HG03066 (cell line): ENCODE results near the gene NSMCE1.
"Not testable (repeated sequence)": the region's sequence is repeated elsewhere in the genome, so short reads cannot be mapped to it uniquely, and the experiment has no call there.

Experiments
- ATAC-seq: cut with Tn5 transposase; IDR thresholded peaks from one replicate; pipeline ENCODE4 v1.9.1; 2021; ENCODE audit warnings: low read depth; ENCODE audit not compliant: unreplicated experiment

Gene NSMCE1

DNA sequence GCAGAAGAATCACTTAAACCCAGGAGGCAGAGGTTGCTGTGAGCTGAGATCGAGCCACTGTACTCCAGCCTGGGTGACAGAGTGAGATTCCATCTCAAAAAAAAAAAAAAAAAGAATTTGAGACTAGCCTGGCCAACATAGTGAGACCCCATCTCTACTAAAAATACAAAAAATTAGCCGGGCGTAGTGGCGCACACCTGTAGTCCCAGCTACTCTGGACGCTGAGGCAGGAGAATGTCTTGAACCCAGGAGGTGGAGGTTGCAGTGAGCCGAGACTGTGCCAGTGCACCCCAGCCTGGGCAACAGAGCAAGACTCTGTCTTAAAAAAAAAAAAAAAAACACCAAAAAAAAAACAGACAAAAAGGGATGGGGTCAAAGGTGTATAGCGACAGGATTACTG is 4.1 kb upstream of the NSMCE1 start:
- not testable (repeated sequence) for ATAC-seq

DNA sequence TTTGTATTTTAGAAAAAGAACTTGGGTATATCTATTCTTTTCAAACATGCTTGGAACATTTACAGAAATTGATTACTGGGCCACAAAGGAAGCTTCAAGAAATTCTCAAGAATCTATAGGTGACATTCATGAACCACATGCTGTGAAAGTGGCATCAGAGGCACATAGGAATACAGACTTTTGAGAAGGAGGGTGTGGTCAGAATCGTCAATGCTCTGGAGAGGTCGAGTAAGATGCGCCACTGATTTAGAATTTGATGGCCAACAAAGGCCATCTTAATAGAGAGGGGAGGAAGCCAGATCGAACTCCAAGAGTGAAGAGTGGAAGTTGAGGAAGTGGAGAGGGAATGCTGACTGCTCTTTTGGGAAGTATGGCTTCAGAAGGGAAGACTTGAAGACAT is 3.5 kb upstream of the NSMCE1 start:
- no peak for ATAC-seq

DNA sequence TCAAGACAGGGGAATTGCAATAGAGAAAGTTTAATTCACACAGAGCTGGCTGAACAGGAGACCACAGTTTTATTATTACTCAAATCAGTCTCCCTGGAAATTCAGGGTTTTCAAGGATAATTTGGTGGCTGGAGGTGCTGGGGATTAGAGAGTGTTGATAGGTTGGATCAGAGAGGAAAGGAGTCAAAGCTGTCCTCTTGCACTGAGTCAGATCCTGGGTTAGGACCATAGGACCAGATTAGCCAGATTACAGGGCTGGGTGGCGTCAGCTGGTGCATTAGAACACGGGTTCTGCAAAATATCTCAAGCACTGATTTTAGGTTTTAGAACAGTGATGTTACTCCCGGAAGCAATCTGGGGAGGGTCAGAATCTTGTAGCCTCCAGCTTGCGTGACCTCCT is 1.8 kb upstream of the NSMCE1 start:
- no peak for ATAC-seq

DNA sequence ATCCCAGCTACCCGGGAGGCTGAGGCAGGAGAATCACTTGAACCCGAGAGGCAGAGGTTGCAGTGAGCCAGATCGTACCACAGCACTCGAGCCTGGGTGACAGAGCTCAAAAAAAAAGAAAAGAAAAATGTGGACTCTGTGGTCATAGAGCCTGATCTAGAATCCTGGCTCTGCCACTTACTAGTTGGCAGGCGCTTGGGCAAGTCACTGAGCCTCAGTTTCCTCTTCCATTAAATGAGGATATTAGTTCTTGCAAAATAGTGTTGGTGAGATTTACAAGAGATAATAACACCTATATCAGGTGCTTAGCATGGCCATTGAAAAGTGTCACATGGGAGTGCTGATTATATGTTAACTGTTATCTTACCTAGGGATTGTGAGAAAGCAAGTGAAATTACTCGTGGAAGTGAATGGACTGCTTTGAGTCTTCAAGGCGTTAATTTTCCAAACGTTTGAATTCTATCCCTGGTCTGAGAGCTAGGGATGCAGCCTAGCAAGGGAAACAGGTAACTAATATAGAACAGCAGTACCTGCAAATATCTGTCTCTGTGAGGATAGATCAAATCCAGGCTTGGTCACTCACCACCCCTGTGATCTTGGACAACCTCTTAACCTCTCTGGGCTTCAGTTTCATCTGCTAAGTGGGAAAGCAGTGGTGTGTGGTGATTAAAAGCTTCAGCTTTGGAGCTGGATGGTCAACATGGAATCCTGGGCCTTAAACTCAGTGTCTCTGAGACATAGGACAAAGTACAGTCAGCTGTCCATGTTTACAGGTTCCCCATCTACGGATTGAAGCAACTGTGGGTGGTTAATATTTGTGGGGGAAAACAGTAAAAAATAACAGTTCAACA is 953 bp upstream of the NSMCE1 start:
- no peak for ATAC-seq

DNA sequence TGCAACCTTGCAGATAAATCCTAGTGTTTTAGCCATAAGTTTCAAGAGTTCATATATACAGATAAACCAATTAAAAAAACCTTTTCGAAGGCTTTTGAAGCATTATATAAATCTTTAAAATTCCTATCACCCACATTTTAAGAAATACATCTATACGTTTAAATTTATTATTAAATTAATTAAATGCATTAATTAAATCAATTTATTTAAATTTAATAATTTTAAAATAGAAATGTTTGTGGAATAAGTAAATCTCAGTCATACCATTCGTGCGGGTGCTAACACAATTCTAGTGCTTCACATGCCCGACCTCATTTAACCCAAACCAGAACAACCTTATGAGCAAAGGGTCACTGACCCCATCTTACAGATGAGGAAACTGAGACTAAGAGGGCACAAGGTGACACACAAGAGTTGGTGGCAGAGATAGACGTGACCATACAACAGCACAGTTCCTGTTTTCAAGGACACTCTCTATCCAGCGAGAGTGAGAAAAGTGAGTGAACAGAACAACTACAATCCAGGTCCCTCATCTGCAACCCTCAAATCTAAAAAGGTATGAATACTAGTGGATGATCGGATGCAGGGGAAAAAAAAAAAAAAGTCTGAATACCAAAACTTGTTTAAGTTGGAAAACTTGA is 1.4 kb downstream of the NSMCE1 start:
- ATAC-seq: no peak

DNA sequence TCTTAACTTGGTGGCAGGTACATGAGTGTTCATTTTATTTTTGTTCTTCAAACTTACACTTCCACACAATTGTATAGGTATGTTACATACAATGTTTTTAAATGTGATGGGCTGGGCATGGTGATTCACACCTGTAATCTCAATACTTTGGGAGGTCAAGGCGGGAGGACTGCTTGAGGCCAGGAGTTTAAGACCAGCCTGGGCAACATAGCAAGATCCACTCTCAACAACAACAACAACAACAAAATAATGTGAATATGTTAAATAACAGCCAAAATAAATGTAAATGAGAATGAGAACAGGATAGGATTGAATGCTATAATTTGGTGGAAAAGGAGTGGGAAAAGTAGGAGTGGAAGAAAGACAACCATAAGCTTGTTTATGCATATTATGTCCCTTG is 2.6 kb downstream of the NSMCE1 start:
- no peak for ATAC-seq

DNA sequence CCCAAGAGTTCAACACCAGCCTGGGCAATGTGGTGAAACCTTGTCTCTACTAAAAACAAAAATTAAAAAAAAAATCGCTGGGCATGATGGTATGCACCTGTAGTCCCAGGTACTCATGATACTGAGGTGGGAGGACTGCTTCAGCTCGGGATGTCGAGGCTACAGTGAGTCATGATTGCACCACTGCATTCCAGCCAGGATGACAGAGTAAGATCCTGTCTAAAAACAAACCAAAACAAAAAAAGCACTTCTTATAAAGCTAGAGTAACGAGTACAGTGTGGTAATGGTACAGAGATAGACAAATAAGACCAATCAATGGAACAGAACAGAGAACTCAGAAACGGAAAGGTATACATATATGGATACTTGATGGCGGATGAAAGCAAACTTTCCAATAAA is 4.4 kb downstream of the NSMCE1 start:
- ATAC-seq: no peak

DNA sequence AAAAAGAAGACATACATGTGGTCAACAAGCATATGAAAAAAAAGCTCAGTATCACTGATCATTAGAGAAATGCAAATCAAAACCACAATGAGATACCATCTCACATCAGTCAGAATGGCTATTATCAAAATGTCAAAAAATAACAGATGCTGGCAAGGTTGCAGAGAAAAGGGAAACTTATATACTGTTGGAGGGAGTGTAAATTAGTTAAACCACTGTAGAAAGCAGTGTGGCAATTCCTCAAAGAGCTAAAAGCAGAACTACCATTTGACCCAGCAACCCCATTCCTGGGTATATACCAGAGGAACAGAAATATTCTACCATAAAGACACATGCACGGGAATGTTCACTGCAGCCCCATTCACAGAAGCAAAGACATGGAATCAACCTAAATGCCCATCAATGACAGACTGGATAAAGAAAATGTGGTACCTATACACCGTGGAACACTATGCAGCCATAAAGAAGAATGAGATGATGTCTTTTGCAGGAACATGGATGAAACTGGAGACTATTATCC is 5.6 kb downstream of the NSMCE1 start:
- ATAC-seq: not testable (repeated sequence)

DNA sequence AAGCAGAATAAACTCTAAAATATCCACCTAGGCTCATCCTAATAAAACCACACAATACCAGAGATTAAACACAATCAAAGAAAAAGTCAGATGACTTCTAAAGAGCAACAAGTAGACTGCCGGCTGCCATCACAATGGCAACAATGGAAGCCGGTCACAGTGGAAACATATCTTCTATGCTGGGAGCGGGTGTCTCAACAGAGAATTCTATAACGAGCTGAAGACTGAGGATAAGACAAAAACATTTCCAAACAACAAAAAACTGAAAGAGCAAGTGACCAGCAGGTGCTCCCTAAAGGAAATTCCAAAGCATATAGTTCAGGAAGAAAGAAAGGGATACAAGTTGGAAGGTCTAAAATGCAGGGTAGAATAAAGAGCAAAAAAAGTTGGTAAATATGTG is 8.9 kb downstream of the NSMCE1 start:
- no peak for ATAC-seq

DNA sequence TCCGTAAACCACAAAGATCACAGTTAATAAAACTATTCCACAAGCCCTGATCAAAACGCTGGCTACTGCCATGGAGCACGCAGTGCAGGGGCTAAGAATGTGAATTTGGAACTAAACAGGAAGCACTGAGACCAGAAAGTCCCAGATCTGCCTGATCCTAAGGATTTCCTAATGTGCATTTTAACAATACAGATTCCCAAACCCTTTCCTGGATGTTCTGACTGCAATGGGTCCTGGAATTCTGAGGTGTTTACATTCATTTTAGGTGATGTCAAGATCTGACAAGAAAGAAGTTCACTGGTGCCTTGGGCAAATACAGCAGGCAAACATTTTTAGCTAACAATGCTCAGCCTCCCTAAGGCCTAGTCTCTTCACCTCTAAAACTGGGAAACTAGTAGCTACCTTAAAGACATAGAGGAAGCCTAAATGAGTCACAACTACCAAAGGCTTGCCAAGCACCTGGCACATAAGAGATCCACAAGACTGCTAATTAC is 10.3 kb downstream of the NSMCE1 start:
- no peak for ATAC-seq

DNA sequence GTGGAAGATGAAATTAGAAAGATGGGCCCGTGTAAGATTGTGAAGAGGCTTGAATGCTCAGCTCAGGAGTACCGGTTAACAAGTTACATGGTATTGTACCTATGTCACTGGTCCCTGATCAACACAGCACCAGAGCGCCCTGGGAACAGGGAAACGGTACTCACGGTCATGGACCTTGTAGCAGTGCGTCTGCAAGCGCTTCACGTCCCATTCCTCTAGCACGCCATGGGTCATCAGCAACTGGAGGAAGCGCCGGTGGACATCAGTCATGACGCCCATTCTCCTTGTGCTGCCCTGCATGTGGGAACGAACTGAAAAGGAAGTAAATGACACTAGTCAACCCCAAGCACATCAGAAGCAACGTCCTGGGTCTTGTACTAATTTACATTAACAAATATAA is 11.3 kb downstream of the NSMCE1 start:
- no peak for ATAC-seq

DNA sequence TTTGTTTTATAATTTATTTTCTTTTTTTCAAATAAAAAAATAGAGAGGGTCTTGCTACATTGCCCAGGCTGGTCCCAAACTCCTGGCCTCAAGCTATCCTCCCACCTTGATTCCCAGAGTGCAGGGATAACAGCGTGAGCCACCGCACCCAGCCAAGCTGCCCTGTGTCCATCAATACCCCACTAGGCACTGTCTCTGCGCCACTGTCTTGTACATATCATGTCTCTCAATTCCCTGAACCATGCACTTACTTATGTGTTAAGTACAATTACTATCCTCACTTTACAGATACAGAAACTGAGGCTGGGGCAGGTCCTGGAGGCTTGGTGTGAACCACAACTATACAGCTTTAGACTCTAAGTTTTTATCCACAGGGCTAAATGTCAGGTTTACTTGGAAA is 11.7 kb downstream of the NSMCE1 start:
- no peak for ATAC-seq

DNA sequence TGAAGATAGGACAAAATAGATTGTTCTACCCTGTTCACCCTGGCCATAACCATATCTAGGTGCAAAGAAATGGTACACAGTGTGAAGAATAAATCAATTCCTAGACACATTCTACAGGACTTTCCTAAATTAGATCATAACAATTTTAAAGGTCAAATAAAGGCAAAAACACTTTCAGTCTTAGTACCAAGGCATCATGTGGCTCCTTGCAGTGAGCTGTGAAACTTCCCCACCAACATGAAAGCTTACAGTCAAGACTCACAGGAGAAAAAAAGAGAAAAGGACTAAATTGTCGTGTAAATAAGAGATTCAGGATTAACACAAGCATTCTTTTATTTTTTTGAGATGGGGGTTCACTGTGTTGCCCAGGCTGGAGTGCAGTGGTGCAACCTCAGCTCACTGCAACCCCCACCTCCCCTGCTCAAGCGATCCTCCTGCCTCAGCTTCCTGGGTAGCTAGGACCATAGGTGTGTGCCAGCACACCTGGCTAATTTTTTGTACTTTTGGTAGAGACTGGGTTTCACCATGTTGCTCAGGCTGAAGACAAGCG is 14.2 kb downstream of the NSMCE1 start:
- peak; percentile 82 for ATAC-seq

DNA sequence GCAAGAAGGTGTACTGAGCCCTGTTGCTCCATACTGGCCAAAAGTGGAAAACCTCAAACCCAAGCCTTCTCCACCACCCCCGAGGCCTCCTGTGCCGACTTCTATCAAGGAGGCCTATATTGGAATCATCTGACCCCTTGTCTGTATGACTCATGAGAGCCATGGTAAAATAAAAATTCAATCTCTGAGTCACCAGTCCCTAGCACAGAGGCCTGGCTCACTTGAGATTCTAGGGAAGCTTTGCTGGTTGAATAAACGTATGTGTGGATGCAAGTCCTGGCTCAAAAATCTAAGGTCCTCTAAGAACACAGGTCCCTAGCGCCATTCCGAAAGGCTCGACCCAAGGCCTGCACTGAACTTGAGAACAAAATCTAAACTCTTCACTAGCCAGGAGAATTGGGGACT is 15.0 kb downstream of the NSMCE1 start:
- no peak for ATAC-seq

DNA sequence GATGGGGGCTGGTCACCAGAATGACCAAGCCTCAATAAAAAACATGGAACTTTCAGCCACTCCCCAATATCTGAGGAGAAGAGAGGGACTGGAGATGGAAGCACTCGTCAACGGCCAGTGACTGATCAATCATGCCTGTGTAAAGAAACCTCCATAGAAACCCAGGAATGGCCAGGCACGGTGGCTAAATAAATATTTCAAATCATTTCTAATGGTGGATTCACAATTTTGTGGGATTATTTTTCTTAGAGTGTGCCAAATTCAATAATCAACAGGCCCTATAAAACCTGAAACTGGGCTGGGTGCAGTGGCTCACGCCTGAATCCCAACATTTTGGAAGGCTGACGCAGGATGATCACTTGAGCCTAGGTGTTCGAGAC is 16.4 kb downstream of the NSMCE1 start:
- ATAC-seq: no peak

DNA sequence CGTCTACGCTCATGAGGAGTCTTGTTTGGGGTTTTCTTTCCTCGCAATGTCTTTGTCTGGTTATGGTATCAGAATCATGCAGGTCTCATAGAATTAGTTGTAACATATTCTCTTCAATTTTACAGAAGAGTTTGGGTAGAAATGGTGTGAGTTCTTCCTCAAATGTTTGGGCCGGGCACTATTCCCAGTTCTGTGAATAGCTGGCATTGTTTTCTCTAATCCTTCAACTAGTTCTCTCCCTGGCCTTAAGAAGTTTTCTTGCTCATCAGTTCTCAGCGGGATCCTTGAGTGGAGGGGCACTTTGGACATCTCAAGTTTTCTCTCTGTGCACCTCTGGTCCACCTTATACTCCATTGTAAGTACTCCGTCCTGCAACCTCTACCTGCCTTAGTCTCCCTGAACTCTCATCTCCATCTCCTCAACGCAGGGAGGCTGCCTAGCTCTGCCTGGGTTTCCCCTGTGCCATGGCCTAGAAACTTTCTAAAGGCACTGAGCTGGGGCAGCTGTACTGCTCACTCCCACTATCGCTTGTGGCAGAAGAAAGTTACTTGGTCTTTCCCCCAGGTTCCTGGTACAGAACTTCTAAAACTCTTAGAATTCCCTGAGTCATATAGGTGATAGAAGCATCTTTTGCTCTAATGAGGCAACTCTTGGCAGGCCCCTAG is 16.9 kb downstream of the NSMCE1 start:
- no peak for ATAC-seq

DNA sequence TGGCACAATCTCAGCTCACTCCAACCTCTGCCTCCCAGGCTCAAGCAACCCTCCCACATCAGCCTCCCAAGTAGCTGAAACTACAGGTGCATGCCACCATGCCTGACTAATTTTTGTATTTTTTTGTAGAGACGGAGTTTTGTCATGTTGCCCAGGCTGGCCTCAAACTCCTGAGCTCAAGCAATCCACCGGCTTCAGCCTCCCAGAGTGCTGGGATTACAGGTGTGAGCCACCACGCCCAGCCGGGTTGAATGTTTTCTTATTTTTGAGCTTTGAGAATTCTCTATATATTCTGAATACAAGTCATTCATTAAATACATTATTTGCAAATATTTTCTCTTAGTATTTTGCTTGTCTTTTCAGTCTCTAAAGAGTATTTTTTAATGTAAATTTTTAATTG is 19.7 kb downstream of the NSMCE1 start:
- ATAC-seq: not testable (repeated sequence)

DNA sequence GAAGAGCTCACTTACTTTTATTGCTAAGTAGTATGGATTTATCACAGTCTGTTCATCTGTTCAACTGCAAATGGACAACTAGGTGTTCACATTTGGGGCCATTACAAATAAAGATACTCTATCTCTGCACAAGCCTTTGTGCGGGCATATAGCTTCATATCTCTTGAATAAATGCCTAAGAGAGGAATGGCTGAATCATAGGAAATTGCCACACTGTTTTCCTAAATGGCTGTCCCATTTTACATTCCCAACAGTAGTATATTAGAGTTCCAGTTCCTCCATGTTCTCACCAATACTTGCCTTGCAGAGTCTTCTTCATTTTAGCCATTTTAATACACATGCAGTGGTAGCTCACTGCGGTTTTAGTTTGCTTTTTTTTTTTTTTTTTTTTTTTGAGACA is 20.5 kb downstream of the NSMCE1 start:
- ATAC-seq: no peak

DNA sequence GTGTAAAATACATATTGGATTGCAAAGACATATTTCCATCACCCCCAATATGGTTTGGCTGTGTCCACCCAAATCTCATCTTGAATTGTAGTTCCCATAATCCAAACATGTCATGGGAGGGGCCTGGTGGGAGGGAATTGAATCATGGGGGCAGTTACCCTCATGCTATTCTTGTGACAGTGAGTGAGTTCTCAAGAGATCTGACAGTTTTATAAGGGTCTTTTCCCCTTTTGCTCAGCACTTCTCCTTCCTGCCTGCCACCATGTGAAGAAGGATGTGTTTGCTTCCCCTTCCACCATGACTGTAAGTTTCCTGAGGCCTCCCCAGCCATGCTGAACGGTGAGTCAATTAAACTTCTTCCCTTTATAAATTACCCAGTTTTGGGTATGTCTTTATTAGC is 21.5 kb downstream of the NSMCE1 start:
- ATAC-seq: not testable (repeated sequence)

DNA sequence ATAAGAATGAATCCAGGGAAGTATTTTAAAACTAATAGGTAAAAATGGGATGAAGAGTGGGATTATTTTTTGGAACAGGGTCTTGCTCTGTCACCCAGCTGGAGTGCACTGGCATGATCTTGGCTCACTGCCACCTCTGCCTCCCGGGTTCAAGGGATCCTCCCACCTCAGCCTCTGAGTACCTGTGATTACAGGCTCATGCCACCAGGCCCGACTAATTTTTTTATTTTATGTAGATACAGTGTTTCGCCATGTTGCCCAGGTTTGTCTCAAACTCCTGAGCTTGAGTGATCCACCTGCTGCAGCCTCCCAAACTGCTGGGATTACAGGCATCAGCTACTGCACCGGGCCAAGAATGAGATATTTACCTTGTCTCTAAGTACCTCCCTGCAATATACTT is 22.1 kb downstream of the NSMCE1 start:
- no peak for ATAC-seq
